HG03039 (cell line): ENCODE measurements around the gene RABGAP1L.
"Not testable (repeated sequence)": the region's sequence is repeated elsewhere in the genome, so short reads cannot be mapped to it uniquely, and the experiment has no call there.

Source experiments
- ATAC-seq: cut with Tn5 transposase; IDR thresholded peaks from one replicate; pipeline ENCODE4 v1.9.1; 2021; ENCODE audit warnings: mild to moderate bottlenecking, moderate library complexity; ENCODE audit not compliant: unreplicated experiment

Gene RABGAP1L

GRCh38 chr1:174159252-174160108, at the start of gene RABGAP1L:
TSS of gene RABGAP1L (plus strand) at chr1:174159520.
- peak; percentile 57 for ATAC-seq

GRCh38 chr1:174110053-174110452, 49.3 kb upstream of the RABGAP1L start:
- no peak for ATAC-seq

- no peak for ATAC-seq
These were observed 46.7 kb upstream of the RABGAP1L start for GRCh38 chr1:174112489-174113162.

- ATAC-seq: no peak
These were observed 45.2 kb upstream of the RABGAP1L start for GRCh38 chr1:174114106-174114505.

GRCh38 chr1:174114788-174115448, 44.4 kb upstream of the RABGAP1L start:
- no peak for ATAC-seq

- no peak for ATAC-seq
These were observed 43.3 kb upstream of the RABGAP1L start for GRCh38 chr1:174116042-174116441.

GRCh38 chr1:174118751-174119150, 40.6 kb upstream of the RABGAP1L start:
- no peak for ATAC-seq

- not testable (repeated sequence) for ATAC-seq
These were observed 37.0 kb upstream of the RABGAP1L start for GRCh38 chr1:174122318-174122717.

GRCh38 chr1:174123843-174124242, 35.5 kb upstream of the RABGAP1L start:
- ATAC-seq: no peak

- ATAC-seq: not testable (repeated sequence)
These were observed 32.1 kb upstream of the RABGAP1L start for GRCh38 chr1:174127176-174127575.

GRCh38 chr1:174131032-174131638, 28.2 kb upstream of the RABGAP1L start:
- ATAC-seq: no peak

- ATAC-seq: no peak
These were observed 25.2 kb upstream of the RABGAP1L start for GRCh38 chr1:174134003-174134659.

- no peak for ATAC-seq
These were observed 24.1 kb upstream of the RABGAP1L start for GRCh38 chr1:174135211-174135610.

- no peak for ATAC-seq
These were observed 22.6 kb upstream of the RABGAP1L start for GRCh38 chr1:174136714-174137113.

GRCh38 chr1:174142836-174143235, 16.5 kb upstream of the RABGAP1L start:
- no peak for ATAC-seq

GRCh38 chr1:174143727-174144396, 15.5 kb upstream of the RABGAP1L start:
- ATAC-seq: not testable (repeated sequence)

- not testable (repeated sequence) for ATAC-seq
These were observed 14.9 kb upstream of the RABGAP1L start for GRCh38 chr1:174144397-174144783.

GRCh38 chr1:174149216-174149615, 10.1 kb upstream of the RABGAP1L start:
- ATAC-seq: no peak

- no peak for ATAC-seq
These were observed 8.8 kb upstream of the RABGAP1L start for GRCh38 chr1:174150499-174150898.

- no peak for ATAC-seq
These were observed 6.9 kb upstream of the RABGAP1L start for GRCh38 chr1:174152427-174152826.
